ENCODE results near the gene MDM4.
A peak's percentile ranks its signal among the peaks of the same experiment; 100 is the strongest.
"Not testable (repeated sequence)": the region's sequence is repeated elsewhere in the genome, so short reads cannot be mapped to it uniquely, and the experiment has no call there.

MDM4 gene

GRCh38 chr1:204562075-204562990 is 46.1 kb downstream of the MDM4 start:
- DNase-seq (ENCODE audit: low read depth) = no peak

DNA sequence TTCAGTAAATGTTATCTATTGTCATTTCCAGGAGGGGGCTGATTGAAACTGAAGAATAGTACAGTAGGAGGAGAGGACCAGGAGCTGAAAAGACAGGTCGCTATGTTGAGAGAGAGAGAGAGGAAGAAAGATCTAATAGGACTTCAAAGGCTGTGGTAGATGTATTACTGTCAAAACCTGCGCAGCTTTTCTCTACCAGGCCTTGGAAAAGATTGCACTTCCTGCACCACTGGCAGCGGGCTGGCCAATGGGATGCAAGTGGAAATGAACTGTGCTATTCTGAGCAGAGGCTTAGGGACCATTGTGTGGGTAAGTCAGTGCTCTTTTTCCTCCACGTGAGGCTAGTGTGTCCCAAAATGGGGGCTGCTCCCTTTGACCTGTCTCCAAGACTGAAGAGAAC is 47.1 kb downstream of the MDM4 start:
- DNase-seq (ENCODE audit: low read depth) = no peak

GRCh38 chr1:204563780-204564179 is 47.6 kb downstream of the MDM4 start:
- DNase-seq (ENCODE audit: low read depth) = no peak

GRCh38 chr1:204564835-204565234 is 48.6 kb downstream of the MDM4 start:
- DNase-seq (ENCODE audit: low read depth) = no peak

- peak; percentile 19 for DNase-seq (ENCODE audit: low read depth)
These were observed 49.7 kb downstream of the MDM4 start for GRCh38 chr1:204565617-204566582.

DNA sequence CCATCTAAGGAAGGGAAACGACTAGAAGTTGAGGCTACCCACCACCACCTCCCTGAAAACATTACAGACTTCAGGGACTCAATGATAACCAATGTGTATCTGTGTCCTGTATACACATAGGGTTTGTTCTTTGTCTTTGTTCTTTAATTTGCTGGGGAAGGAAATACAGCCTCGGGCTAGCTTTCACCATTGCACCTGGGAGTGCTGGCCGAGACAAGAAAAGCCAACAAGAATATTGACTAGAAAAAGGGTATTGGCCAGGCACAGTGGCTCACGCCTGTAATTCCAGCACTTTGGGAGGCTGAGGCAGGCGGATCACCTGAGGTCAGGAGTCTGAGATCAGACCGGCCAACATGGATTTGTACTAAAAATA is 50.4 kb downstream of the MDM4 start:
- no peak for DNase-seq (ENCODE audit: low read depth)

DNA sequence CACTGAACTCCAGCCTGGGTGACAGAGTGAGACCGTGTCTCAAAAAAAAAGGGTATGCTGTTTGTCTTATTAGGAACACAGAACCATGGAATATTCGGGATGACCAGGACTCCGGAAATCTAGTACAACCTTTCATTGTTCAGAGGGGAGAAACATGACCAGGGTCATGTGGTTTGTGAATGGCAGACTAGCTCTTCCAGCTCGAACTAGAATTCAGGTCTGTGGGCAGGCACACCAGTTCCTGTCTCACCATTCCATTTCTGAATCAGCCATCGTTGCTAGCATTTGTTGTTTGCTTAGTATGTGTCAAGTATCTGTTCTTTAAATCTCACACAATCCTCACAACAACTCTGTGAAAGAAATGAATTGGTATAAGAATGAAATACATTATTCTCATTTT is 50.9 kb downstream of the MDM4 start:
- no peak for DNase-seq (ENCODE audit: low read depth)

GRCh38 chr1:204568576-204569315 is 52.5 kb downstream of the MDM4 start:
- DNase-seq (ENCODE audit: low read depth) = no peak

DNA sequence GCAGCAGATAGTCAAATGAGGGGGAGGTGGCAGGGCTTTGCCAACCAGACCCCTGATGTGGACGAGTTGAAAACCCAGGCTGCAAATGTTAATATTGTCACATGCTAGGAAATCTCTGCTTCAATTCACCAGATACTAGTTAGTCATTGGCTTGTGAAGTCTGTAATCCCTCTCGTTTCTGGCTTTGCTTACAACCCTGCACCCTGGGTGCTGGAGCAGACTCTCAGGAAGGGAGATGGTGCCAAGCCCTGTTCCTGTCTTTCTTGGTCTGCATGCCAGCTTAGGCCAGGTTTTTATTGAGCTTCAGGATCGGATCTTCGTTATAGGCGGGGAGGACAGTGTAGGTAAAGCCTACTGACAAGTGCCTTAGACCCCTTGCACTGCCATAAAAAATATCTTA is 53.3 kb downstream of the MDM4 start:
- no peak for DNase-seq (ENCODE audit: low read depth)

- not testable (repeated sequence) for DNase-seq (ENCODE audit: low read depth)
These were observed 53.8 kb downstream of the MDM4 start for GRCh38 chr1:204570021-204570420.

- DNase-seq (ENCODE audit: low read depth) = no peak
These were observed 54.9 kb downstream of the MDM4 start for GRCh38 chr1:204571128-204571527.

DNA sequence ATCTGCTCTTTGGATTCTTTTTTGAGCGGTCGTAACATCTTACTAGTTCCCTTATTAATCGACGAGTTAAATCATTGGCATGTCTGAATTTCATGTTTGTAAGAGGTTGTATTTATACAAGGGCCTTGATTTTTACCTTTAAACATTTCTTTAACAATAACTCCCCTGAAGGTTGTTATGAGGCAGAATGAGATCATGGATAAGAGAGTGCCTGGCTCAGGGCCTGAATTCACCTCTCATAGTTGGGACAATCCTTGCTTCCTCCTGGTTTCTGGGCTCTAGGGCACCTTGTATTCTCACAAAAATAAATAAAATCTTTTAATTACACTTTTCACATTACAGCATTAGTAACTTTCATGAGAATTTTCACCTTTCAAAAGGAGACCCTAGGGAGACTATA is 55.4 kb downstream of the MDM4 start:
- no peak for DNase-seq (ENCODE audit: low read depth)

GRCh38 chr1:204572923-204573922 is 57.0 kb downstream of the MDM4 start:
- DNase-seq (ENCODE audit: low read depth) = peak; percentile 10

DNA sequence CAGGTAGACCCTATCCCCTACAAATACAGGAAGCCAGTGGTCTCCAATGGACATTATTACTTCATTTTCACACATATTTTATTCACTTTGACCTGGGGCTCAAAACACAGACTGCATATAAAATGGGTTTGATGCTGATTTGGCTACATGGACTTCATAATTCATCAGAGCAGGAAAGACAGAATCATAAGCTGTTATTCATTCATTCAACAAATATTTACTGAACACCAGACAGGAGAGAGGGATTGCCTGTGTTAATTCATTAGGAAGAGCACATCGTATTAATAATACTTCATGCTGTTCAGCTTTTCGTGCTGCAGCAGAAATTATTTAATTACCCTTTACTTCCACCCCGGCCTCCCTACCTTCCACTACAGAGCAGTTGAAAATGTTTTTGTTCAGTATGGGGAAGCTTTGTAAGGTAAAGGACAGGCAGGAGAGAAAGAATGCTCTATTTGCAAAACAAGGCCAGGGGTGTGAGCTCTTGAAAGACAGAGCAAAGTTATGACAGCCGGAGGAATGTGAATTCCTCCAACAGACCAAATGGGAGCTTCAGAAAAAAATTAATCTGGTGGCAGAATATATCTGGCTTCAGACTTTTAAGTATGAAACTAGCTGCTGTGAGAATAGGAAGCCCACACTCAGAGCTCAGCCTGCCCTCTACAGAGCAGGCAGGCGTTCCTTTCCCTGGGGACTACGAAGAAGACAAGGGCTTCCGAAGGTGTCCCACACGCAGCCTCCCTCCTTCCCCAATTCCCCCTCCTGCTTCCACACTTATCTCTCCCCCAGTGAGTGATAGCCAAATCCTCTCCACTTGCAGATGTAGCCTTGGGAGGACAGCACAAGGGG is 58.0 kb downstream of the MDM4 start:
- no peak for DNase-seq (ENCODE audit: low read depth)

- no peak for DNase-seq (ENCODE audit: low read depth)
These were observed 58.6 kb downstream of the MDM4 start for GRCh38 chr1:204574865-204575163.

GRCh38 chr1:204575221-204576190 is 59.3 kb downstream of the MDM4 start:
- DNase-seq (ENCODE audit: low read depth) = no peak

DNA sequence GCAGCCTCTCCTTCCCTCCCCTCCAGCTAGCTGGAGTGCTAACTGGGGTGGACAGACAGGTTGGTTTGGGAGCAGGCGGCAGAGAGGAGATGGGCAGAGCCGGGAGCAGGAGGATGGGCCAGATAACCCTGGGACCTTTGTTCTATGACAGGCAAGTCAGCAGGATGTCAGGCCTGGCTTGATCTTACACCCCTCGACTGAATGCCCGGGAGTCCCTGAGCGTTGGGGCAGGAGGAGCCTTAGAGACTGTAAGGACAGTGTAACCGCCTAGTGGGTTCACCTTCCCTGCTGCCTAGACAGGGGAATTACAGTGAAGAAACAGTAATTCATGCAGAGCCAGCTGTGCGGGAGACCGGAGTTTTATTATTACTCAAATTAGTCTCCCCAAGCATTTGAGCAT is 60.2 kb downstream of the MDM4 start:
- DNase-seq (ENCODE audit: low read depth) = no peak

DNA sequence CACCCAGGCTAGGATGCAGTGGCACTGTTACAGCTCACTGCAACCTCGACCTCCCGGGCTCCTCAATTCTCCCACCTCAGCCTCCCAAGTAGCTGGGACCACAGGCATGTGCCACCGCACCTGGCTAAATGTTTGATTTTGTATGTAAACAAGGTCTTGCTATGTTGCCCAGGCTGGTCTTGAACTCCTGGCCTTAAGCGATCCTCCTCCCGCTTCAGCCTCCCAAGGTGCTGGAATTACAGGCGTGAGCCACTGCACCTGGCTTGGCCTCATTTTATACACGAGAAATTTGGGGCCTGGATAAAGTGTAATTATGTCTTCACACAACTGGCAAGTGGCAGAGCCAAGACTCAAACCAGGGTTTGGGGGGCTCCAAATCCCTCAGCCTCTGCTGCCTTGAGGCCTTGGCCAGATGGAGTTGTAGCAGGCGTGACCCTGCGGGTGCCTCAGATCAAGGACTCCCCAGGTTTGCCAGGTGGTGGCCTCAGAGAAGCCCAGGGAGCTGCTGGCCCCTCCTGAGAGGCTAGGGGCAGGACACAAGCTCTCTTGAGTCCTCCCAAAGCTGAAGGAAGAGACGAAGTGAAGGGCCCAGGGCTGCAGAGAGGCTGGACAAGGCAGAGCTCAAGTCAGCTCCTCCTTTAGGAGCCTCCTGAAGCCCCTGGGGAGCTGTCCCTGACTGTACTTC is 61.7 kb downstream of the MDM4 start:
- DNase-seq (ENCODE audit: low read depth) = no peak

Measured in non-pigmented ciliary epithelial cell (primary cell).